ENCODE results near the gene TEX19. TPM values are rescaled to one million over a fixed set of nuclear protein-coding genes. Genes with fewer than 3 reads are reported as not detected.
A peak's percentile ranks its signal among the peaks of the same experiment; 100 is the strongest.

The TEX19 gene
- total RNA-seq, 3 donors from 2014 or later = not detected

DNA sequence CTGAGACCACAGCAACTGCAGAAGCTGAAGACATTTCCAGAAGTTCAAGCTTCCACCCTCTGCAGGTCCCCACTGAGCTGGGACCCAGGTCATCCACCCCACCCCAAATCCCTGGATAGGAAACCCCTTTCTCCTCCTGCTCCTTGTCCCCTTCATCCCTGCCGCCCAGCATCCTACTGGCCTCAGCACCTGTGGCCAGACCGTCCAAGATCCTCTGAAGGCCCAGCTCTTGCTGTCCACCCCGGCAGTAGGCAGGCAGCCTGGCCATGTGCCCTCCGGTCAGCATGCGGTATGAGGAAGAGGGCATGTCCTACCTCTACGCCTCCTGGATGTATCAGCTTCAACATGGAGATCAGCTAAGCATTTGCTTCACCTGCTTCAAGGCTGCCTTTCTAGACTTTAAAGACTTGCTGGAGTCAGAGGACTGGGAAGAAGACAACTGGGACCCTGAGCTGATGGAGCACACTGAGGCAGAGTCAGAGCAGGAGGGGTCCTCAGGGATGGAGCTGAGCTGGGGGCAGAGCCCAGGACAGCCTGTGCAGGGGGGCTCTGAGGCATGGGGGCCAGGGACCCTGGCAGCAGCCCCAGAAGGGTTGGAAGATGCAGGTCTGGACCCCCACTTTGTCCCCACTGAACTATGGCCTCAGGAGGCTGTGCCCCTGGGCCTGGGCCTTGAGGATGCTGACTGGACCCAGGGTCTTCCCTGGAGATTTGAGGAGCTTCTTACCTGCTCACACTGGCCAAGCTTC lies 3.0 kb downstream of the TEX19 start:
- no peak for DNase-seq
- intact Hi-C loops (cut with DNase I, micrococcal nuclease) = no loop called here
- ATAC-seq = no peak
- Histone ChIP-seq H3K4me3 (no peak overlapping the region), H3K4me1 (ENCODE audit: low read depth) (peaks cover 3% of the 10 kb centered on the region), H3K9me3 (no peaks in the 10 kb centered on the region), H3K36me3 (ENCODE audit: low read depth) (no peaks in the 10 kb centered on the region)
- TF ChIP-seq, protein P1, sequence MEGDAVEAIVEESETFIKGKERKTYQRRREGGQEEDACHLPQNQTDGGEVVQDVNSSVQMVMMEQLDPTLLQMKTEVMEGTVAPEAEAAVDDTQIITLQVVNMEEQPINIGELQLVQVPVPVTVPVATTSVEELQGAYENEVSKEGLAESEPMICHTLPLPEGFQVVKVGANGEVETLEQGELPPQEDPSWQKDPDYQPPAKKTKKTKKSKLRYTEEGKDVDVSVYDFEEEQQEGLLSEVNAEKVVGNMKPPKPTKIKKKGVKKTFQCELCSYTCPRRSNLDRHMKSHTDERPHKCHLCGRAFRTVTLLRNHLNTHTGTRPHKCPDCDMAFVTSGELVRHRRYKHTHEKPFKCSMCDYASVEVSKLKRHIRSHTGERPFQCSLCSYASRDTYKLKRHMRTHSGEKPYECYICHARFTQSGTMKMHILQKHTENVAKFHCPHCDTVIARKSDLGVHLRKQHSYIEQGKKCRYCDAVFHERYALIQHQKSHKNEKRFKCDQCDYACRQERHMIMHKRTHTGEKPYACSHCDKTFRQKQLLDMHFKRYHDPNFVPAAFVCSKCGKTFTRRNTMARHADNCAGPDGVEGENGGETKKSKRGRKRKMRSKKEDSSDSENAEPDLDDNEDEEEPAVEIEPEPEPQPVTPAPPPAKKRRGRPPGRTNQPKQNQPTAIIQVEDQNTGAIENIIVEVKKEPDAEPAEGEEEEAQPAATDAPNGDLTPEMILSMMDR (IDR thresholded peaks at IDR 0.05) = no peak

- H3K4me3 ChIP-seq = no peak overlapping the region
- DNase-seq (peak in 2 of 3 donors; percentile 13 to 22), ATAC-seq (no peak)
- no peaks in the 10 kb centered on the region for H3K36me3 ChIP-seq (ENCODE audit: low read depth)
- TF ChIP-seq, protein P1 (IDR thresholded peaks at IDR 0.05) = no peak
- peaks cover 15% of the 10 kb centered on the region for H3K4me1 ChIP-seq (ENCODE audit: low read depth)
- no peaks in the 10 kb centered on the region for H3K9me3 ChIP-seq
- intact Hi-C loops (cut with DNase I, micrococcal nuclease) = no loop called here
Observed at GRCh38 chr17:82365606-82366295, 6.7 kb downstream of the TEX19 start.

DNA sequence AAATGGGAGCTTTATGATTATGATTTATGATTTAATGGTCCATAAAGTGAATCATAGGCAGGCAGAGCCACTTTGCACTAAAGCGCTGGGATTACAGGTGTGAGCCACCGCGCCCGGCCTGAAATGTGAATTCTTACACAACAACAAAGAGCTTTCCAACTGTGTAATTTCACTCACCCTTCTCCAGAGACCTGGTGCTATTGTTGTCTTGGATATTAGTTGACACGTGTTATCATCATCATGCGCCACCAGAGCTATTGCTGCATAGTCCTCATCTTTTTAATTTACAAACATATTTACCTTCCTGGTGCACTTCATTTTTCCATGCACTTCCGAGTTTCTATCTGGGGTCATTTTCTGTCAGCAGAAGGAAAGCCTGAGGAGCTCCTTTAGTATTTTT lies 7.7 kb downstream of the TEX19 start:
- TF ChIP-seq, protein P1 (IDR thresholded peaks at IDR 0.05) = no peak
- intact Hi-C loops (cut with DNase I, micrococcal nuclease) = no loop called here
- no peaks in the 10 kb centered on the region for H3K9me3 ChIP-seq
- H3K4me1 ChIP-seq (ENCODE audit: low read depth) = peaks cover 24% of the 10 kb centered on the region
- DNase-seq (peak; percentile 60 to 71 (median 62)), ATAC-seq (peak; percentile 91)
- H3K4me3 ChIP-seq = no peak overlapping the region
- no peaks in the 10 kb centered on the region for H3K36me3 ChIP-seq (ENCODE audit: low read depth)

DNA sequence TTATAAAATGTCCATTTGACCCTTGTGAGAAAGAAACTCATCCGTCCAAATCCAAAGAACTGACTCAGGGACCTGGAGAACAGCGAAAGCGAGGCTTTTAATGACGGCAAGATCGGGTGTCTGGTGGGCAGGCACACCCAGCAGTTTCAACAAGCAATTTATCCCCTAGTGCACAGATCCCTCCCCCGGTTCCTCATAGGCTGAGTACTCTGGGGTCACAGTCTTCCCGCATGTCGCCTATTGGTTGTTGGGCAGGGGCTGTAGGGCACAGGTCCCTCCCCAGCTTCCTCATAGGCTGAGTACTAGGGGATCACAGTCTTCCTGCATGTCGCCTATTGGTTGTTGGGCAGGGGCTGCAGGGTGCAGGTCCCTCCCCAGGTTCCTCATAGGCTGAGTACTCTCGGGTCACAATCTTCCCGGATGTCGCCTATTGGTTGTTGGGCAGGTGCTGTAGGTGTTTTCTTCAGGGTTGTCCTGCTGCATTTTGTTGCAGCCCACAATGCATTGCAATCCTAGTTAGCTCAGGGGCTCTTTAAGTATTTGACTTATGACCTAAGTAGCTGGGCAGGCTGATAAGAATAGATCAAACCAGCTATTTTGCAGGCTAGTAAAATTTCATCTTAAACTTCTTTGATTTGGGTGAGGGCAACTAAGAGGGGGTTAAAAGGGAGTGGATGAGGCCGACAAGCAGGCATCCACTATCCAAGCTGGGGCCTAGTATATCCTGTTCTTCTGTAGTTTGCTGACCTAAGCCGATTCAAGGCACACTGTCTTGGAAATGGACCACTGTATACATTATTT lies 8.9 kb downstream of the TEX19 start:
- Histone ChIP-seq H3K4me3 (no peak overlapping the region), H3K9me3 (no peaks in the 10 kb centered on the region), H3K36me3 (ENCODE audit: low read depth) (no peaks in the 10 kb centered on the region), H3K4me1 (ENCODE audit: low read depth) (peaks cover 27% of the 10 kb centered on the region)
- peak; percentile 6 for ATAC-seq
- TF ChIP-seq, protein P1 (IDR thresholded peaks at IDR 0.05) = no peak
- DNase-seq = no peak
- intact Hi-C loops (cut with DNase I, micrococcal nuclease) = no loop called here

DNA sequence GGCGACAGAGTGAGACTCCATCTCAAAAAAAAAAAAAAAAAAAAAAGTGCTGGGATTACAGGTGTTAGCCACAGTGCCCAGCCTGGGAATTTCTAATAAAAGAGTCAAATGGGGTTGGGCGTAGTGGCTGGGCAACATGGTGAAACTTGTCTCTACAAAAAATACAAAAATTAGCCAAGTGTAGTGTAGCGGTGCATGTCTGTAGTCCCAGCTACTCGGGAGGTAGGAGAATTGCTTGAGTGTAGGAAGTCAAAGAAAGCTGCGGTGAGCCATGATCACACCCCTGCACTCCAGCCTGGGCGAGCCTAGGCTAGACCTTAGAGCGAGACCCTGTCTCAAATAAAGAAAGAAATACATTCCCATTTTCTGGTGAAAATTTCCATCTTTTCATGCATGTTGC lies 10.2 kb downstream of the TEX19 start:
- H3K4me1 ChIP-seq (ENCODE audit: low read depth) = peaks cover 27% of the 10 kb centered on the region
- intact Hi-C loops (cut with DNase I, micrococcal nuclease) = no loop called here
- no peaks in the 10 kb centered on the region for H3K9me3 ChIP-seq
- DNase-seq (no peak), ATAC-seq (no peak)
- H3K36me3 ChIP-seq (ENCODE audit: low read depth) = no peaks in the 10 kb centered on the region
- H3K4me3 ChIP-seq = no peak overlapping the region
- TF ChIP-seq, protein P1 (IDR thresholded peaks at IDR 0.05) = no peak
